Vagina (tissue), 2 donors: ENCODE data around the gene CSMD2. TPM values are rescaled to one million over a fixed set of nuclear protein-coding genes. Genes with fewer than 3 reads are reported as not detected.

Source experiments
- DNase-seq, 2 donors: peaks; one replicate each; pipeline ENCODE4 v3.0.0-alpha.2; 2017; ENCODE audit errors: extremely low spot score in 2 of 2
- H3K27ac ChIP-seq: fragments of 200-600 bp; sonication (generic); one replicate; pipeline ENCODE4 v1.5.1; 2019
- H3K27me3 ChIP-seq: fragments of 200-600 bp; sonication (generic); one replicate; pipeline ENCODE4 v1.5.1; 2019
- H3K36me3 ChIP-seq, 2 donors: fragments of 200-600 bp; sonication (generic); one replicate each; pipeline ENCODE4 v1.5.1; 2017 to 2019
- H3K4me1 ChIP-seq: fragments of 200-600 bp; sonication (generic); one replicate; pipeline ENCODE4 v1.5.1; 2019
- H3K4me3 ChIP-seq, 2 donors: fragments of 200-600 bp; sonication (generic); 1 replicate in 1 of 2; 2 replicates in 1 of 2; pipeline ENCODE4 v1.5.1; 2016 to 2019
- H3K9me3 ChIP-seq: fragments of 200-600 bp; sonication (generic); one replicate; pipeline ENCODE4 v1.5.1; 2019
- POLR2A ChIP-seq, 2 donors: fragments of 450-650 bp; IDR thresholded peaks; one replicate each; pipeline ENCODE4 v1.6.1; 2017; ENCODE audit warnings: antibody characterized with exemption in 2 of 2, mild to moderate bottlenecking in 2 of 2, moderate library complexity in 2 of 2
- POLR2AphosphoS5 ChIP-seq, 2 donors: sonication (generic); formaldehyde crosslinking; IDR thresholded peaks; one replicate each; pipeline ENCODE4 v1.9.0; 2017; ENCODE audit warnings: antibody characterized with exemption in 2 of 2, mild to moderate bottlenecking in 2 of 2, low read depth in 1 of 2; ENCODE audit not compliant: insufficient read depth in 1 of 2
- intact Hi-C: fragments of 100-400 bp; cut with DNase I; formaldehyde crosslinking; loops from one replicate; pipeline ENCODE4 v1.15.1; 2023
- total RNA-seq: library from RNA; depleted of rRNA; stranded (reverse); fragments of >200 nt; gene quantifications from one replicate; pipeline ENCODE4 v1.2.3, GENCODE V29; 2016
- TF ChIP-seq, protein P1 (sequence below), 3 experiments: fragments of 450-650 bp in 2 of 3; fragments of 200-600 bp in 1 of 3; sonication (generic) in 1 of 3; IDR thresholded peaks; one replicate each; pipeline ENCODE4 v1.5.1; 2017 to 2019; ENCODE audit warnings: antibody characterized with exemption in 3 of 3, mild to moderate bottlenecking in 2 of 3, moderate library complexity in 2 of 3

CSMD2 gene
- total RNA-seq: 0.25 TPM

DNA sequence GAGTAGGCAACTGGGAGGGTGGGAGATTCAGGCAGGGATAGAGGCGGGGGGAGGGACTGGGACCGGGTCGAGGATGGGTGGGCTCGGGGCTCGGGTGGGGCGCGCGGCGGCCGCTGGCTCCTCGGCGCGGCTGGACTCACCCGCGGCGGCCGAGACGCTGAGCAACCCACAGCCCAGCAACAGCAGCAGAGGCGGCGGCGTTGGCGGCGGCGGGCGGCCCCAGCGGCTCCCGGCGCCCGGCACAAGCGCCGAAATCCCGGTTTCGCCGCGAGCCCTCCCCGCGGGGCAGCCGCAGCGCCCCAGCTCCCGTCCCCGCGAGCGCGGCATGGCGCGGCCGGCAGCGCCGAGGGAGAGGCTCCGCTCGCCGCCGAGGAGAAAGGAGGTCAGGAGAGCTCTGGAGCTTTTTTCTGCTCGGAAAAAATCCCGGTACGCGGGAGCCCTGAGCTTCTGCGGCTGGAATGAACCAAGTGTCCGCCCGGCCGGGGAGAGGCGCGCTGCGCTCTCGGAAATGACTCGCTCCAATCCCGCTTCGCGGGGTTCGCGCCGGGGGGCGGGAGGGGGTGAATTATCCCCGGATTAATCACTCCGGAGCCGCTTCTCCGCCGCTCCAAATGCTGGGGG is at the start of gene CSMD2:
Gene CSMD2 (minus strand): TSS at position 460 of the 621 bp plus-strand sequence. CDS start 133 bp downstream, at position 327.
- intact Hi-C loops: no loop called here
- peaks cover 8% of the 10 kb centered on the region for H3K27me3 ChIP-seq
- H3K9me3 ChIP-seq: no peaks in the 10 kb centered on the region
- TF ChIP-seq POLR2A (IDR thresholded peaks at IDR 0.05): no peak
- TF ChIP-seq, protein P1, sequence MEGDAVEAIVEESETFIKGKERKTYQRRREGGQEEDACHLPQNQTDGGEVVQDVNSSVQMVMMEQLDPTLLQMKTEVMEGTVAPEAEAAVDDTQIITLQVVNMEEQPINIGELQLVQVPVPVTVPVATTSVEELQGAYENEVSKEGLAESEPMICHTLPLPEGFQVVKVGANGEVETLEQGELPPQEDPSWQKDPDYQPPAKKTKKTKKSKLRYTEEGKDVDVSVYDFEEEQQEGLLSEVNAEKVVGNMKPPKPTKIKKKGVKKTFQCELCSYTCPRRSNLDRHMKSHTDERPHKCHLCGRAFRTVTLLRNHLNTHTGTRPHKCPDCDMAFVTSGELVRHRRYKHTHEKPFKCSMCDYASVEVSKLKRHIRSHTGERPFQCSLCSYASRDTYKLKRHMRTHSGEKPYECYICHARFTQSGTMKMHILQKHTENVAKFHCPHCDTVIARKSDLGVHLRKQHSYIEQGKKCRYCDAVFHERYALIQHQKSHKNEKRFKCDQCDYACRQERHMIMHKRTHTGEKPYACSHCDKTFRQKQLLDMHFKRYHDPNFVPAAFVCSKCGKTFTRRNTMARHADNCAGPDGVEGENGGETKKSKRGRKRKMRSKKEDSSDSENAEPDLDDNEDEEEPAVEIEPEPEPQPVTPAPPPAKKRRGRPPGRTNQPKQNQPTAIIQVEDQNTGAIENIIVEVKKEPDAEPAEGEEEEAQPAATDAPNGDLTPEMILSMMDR (IDR thresholded peaks at IDR 0.05): no peak
- TF ChIP-seq POLR2AphosphoS5 (IDR thresholded peaks at IDR 0.05; ENCODE audit: insufficient read depth in 1 of 2, low read depth in 1 of 2): no peak
- no peak for DNase-seq
- peak within 1 kb of the TSS; percentile 34 to 35 for H3K4me3 ChIP-seq
- H3K36me3 ChIP-seq: no peaks in the 10 kb centered on the region
- no peak within 1 kb of the TSS for H3K27ac ChIP-seq
- H3K4me1 ChIP-seq: peaks cover 33% of the 10 kb centered on the region

DNA sequence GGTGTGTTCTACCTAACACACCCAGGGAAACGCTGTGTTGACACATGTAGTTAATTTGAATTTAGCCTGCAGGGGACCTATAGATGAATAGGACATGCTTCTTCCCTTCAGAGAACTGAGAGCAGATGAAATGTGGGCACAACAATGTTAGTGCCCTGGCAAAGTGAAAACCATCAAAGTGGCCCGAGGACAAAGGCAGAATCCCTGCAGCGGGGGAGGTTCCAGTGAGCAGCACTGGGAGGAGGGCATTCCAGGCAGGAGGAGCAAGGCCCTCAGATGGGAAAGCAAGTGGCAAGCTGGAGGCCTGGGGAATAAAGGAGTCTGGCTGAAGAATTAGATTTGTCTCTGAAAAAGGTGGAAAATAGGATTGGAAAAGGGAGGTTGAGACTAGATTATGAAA is 48.9 kb upstream of the CSMD2 start:
- H3K36me3 ChIP-seq: no peaks in the 10 kb centered on the region
- no peaks in the 10 kb centered on the region for H3K9me3 ChIP-seq
- H3K4me1 ChIP-seq: no peaks in the 10 kb centered on the region
- H3K27me3 ChIP-seq: no peaks in the 10 kb centered on the region
- TF ChIP-seq POLR2AphosphoS5 (IDR thresholded peaks at IDR 0.05; ENCODE audit: insufficient read depth in 1 of 2, low read depth in 1 of 2) (no peak), POLR2A (IDR thresholded peaks at IDR 0.05) (no peak)
- TF ChIP-seq, protein P1 (IDR thresholded peaks at IDR 0.05): no peak
- intact Hi-C loops: no loop called here
- DNase-seq: no peak
- no peak overlapping the region for H3K27ac ChIP-seq
- H3K4me3 ChIP-seq: no peak overlapping the region

DNA sequence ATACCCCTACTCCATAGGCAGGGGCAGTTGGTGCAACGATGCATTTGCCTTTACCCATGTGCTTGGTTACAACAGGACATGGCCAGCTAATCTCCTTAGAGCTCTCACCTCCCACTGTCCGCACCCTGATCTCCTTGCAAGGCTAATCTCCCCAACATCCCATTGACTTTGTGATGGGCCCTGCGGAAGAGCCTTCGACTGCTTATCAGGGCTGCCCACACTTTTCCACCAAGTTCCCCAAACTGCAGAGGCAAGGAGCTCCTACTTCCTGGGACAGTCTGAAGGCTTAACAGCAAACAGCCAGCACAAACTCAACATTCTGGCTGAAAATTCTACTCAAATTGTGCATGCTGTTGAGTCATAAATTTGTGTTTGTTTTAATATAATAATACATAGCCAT is 47.6 kb upstream of the CSMD2 start:
- no peaks in the 10 kb centered on the region for H3K4me1 ChIP-seq
- no peaks in the 10 kb centered on the region for H3K27me3 ChIP-seq

DNA sequence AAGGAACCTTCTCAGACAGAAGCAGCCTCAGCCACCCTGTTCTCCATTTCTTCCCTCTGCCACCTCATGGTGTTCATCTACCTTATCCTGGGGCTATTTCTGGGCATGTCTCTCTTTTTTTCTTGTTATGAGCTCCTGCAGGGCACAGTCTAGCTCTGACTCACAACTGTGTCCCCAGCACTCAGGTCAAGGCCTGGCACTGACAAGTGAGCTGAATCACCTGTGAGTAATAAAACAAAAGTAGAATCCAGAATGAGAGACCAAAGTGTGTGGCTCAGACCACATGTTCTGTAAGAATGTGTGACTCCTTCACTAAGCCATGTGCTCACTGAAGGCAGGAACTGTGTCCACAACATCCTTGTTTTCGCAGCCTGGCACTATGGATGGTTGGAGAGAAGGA is 34.9 kb upstream of the CSMD2 start:
- H3K27ac ChIP-seq: no peak overlapping the region
- no peak overlapping the region for H3K4me3 ChIP-seq
- TF ChIP-seq, protein P1 (IDR thresholded peaks at IDR 0.05): no peak
- TF ChIP-seq POLR2A (IDR thresholded peaks at IDR 0.05) (no peak), POLR2AphosphoS5 (IDR thresholded peaks at IDR 0.05; ENCODE audit: insufficient read depth in 1 of 2, low read depth in 1 of 2) (no peak)
- H3K27me3 ChIP-seq: no peaks in the 10 kb centered on the region
- no peak for DNase-seq
- no peaks in the 10 kb centered on the region for H3K9me3 ChIP-seq
- H3K36me3 ChIP-seq: no peaks in the 10 kb centered on the region
- no peaks in the 10 kb centered on the region for H3K4me1 ChIP-seq
- intact Hi-C loops: no loop called here

More for the DNA sequence above, 47.6 kb upstream of the CSMD2 start:
- intact Hi-C loops: no loop called here
- no peaks in the 10 kb centered on the region for H3K9me3 ChIP-seq
- H3K36me3 ChIP-seq: no peaks in the 10 kb centered on the region
- TF ChIP-seq, protein P1 (IDR thresholded peaks at IDR 0.05): no peak
- TF ChIP-seq POLR2A (IDR thresholded peaks at IDR 0.05): no peak
- no peak for TF ChIP-seq POLR2AphosphoS5 (IDR thresholded peaks at IDR 0.05; ENCODE audit: insufficient read depth in 1 of 2, low read depth in 1 of 2)
- H3K4me3 ChIP-seq: no peak overlapping the region
- H3K27ac ChIP-seq: no peak overlapping the region
- no peak for DNase-seq

DNA sequence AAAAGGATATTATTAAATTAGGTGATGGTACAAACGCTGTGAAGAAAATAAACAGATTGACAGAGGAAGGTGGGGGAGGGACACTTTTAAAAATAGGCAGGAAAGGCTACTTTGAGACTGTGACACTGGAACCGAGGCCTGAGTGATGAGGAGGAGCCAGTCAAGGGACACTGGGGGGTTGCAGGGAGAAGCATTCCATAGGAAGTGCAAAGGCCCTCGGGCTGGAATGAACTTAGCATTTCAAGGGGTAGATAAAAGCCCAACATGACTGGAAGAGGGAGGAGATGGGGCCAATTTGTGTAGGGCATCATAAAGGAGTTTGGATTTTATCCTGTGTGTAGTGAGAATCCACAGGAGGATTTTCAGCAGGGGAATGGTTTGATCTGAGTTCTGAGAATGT is 27.6 kb upstream of the CSMD2 start:
- no peak overlapping the region for H3K27ac ChIP-seq
- intact Hi-C loops: no loop called here
- no peaks in the 10 kb centered on the region for H3K36me3 ChIP-seq
- H3K9me3 ChIP-seq: peaks cover 6% of the 10 kb centered on the region
- H3K27me3 ChIP-seq: no peaks in the 10 kb centered on the region
- no peaks in the 10 kb centered on the region for H3K4me1 ChIP-seq
- TF ChIP-seq POLR2A (IDR thresholded peaks at IDR 0.05): no peak
- TF ChIP-seq, protein P1 (IDR thresholded peaks at IDR 0.05): no peak
- no peak for TF ChIP-seq POLR2AphosphoS5 (IDR thresholded peaks at IDR 0.05; ENCODE audit: insufficient read depth in 1 of 2, low read depth in 1 of 2)
- DNase-seq: no peak
- H3K4me3 ChIP-seq: no peak overlapping the region
